Tibial nerve (tissue), 4 donors: ENCODE data around the gene ACP6. TPM values are rescaled to one million over a fixed set of nuclear protein-coding genes. Genes with fewer than 3 reads are reported as not detected.
A peak's percentile ranks its signal among the peaks of the same experiment; 100 is the strongest.

ENCODE experiments used
- DNase-seq, 2 donors: peaks; one replicate each; pipeline ENCODE4 v3.0.0-alpha.2; 2019; ENCODE audit warnings: low spot score in 2 of 2
- H3K27ac ChIP-seq, 4 donors: fragments of 200-600 bp; sonication (generic) in 3 of 4; one replicate each; pipeline ENCODE4 v1.5.1; 2017 to 2019; ENCODE audit warnings: mild to moderate bottlenecking in 1 of 4
- H3K27me3 ChIP-seq, 2 donors: fragments of 200-600 bp; sonication (generic) in 1 of 2; one replicate each; pipeline versions ENCODE4 v1.5.1 to v1.6.0; 2017 to 2019
- H3K36me3 ChIP-seq, 3 donors: fragments of 200-600 bp; sonication (generic); one replicate each; pipeline ENCODE4 v1.5.1; 2018 to 2019
- H3K4me1 ChIP-seq, 4 donors: fragments of 200-600 bp; sonication (generic) in 3 of 4; one replicate each; pipeline ENCODE4 v1.5.1; 2017 to 2019
- H3K4me3 ChIP-seq, 4 donors: fragments of 200-600 bp; sonication (generic) in 3 of 4; one replicate each; pipeline ENCODE4 v1.5.1; 2017 to 2019; ENCODE audit warnings: mild to moderate bottlenecking in 1 of 4, moderate library complexity in 1 of 4
- H3K9me3 ChIP-seq, 4 donors: fragments of 200-600 bp; sonication (generic) in 3 of 4; one replicate each; pipeline ENCODE4 v1.5.1; 2017 to 2019
- EP300 ChIP-seq, 2 donors: sonication (generic); formaldehyde crosslinking; IDR thresholded peaks; one replicate each; pipeline ENCODE4 v1.6.1; 2017; ENCODE audit warnings: antibody characterized with exemption in 2 of 2, mild to moderate bottlenecking in 1 of 2
- POLR2A ChIP-seq, 2 donors: fragments of 450-650 bp; IDR thresholded peaks; one replicate each; pipeline ENCODE4 v1.6.1; 2017; ENCODE audit warnings: antibody characterized with exemption in 2 of 2, mild to moderate bottlenecking in 2 of 2, moderate library complexity in 2 of 2
- WGBS, 2 donors: methylation state at CpG; one replicate each; pipeline ENCODE4 v1.1.5; 2018; 5-methylcytosine and 5-hydroxymethylcytosine counted together
- total RNA-seq, 4 donors: library from RNA; depleted of rRNA; stranded (reverse); fragments of >200 nt; gene quantifications; one replicate each; pipeline ENCODE4 v1.1.0, GENCODE V29; 2016
- TF ChIP-seq, protein P1 (sequence below), 5 experiments: fragments of 200-600 bp in 3 of 5; fragments of 450-650 bp in 2 of 5; sonication (generic) in 3 of 5; IDR thresholded peaks; one replicate each; pipeline ENCODE4 v1.5.1; 2016 to 2019; ENCODE audit warnings: antibody characterized with exemption in 5 of 5, mild to moderate bottlenecking in 3 of 5, moderate library complexity in 2 of 5

The ACP6 gene
- total RNA-seq, 4 donors from 2014 or later: 13.7 to 29.4 (median 20.9) TPM

DNA sequence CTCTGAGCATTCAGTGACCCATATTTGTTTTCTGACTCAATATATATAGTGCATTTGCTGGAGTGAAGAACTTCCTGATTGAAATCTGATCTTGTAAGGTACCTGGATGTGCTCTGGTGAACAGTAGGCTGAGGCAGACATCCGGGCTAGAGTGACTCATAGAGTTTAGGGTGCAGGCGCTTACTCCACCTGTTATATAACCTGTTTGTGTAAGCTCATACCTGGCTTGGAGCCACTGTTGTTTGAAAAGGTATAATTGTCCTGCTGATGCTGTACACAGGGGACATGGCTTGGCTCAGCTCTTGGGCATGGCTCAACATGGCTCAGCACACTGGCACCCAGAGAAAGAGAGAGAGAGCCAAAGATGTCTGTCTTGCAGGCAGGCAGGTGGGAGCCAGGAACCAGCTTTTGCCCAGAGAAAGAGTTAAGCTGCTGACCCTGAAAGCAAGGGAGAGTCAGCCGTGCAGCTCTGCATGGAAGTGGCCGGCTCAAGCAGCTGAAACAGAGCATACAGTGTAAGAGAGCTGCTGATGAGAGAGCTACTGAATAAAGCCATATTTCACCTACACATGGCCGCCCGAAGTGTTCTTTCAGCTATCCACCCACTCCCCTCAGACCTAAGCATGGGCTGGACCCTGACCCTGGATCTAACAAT lies 46.9 kb upstream of the ACP6 start:
- peaks cover 0 to 8% (median 0%) of the 10 kb centered on the region in 4 donors for H3K4me1 ChIP-seq
- 76 to 78% methylated on average over 6 of the region's 6 CpGs for WGBS, 2 donors
- no peaks in the 10 kb centered on the region for H3K27me3 ChIP-seq
- no peaks in the 10 kb centered on the region for H3K9me3 ChIP-seq
- H3K36me3 ChIP-seq: no peaks in the 10 kb centered on the region
- TF ChIP-seq, protein P1, sequence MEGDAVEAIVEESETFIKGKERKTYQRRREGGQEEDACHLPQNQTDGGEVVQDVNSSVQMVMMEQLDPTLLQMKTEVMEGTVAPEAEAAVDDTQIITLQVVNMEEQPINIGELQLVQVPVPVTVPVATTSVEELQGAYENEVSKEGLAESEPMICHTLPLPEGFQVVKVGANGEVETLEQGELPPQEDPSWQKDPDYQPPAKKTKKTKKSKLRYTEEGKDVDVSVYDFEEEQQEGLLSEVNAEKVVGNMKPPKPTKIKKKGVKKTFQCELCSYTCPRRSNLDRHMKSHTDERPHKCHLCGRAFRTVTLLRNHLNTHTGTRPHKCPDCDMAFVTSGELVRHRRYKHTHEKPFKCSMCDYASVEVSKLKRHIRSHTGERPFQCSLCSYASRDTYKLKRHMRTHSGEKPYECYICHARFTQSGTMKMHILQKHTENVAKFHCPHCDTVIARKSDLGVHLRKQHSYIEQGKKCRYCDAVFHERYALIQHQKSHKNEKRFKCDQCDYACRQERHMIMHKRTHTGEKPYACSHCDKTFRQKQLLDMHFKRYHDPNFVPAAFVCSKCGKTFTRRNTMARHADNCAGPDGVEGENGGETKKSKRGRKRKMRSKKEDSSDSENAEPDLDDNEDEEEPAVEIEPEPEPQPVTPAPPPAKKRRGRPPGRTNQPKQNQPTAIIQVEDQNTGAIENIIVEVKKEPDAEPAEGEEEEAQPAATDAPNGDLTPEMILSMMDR (IDR thresholded peaks at IDR 0.05): no peak
- H3K4me3 ChIP-seq: no peak overlapping the region
- no peak overlapping the region for H3K27ac ChIP-seq
- no peak for DNase-seq

DNA sequence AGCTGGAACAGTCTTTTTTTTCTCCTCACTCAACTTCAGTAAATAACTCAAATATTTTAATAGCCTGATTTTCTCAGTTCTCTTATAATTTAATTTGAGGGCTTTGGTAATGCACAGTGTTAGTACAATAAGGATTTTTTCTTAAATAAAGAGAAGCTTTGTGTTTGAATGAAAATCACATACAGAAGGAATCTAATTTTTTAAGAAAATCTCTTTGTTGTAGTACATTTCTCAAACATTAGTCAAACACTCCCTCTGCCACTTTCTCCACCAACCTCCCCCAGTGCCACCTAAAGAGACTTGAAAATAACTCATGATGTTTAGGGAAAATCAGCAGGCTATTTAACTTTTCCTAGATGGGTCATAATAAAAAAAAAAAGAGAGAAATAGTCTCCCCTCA lies 42.3 kb upstream of the ACP6 start:
- no peak for DNase-seq
- Histone ChIP-seq H3K4me1 (peaks cover 0 to 8% (median 0%) of the 10 kb centered on the region in 4 donors), H3K27me3 (no peaks in the 10 kb centered on the region), H3K27ac (no peak overlapping the region), H3K4me3 (no peak overlapping the region), H3K9me3 (no peaks in the 10 kb centered on the region), H3K36me3 (no peaks in the 10 kb centered on the region)
- TF ChIP-seq, protein P1 (IDR thresholded peaks at IDR 0.05): no peak
- no peak for TF ChIP-seq POLR2A (IDR thresholded peaks at IDR 0.05)
- no peak for TF ChIP-seq EP300 (IDR thresholded peaks at IDR 0.05)

DNA sequence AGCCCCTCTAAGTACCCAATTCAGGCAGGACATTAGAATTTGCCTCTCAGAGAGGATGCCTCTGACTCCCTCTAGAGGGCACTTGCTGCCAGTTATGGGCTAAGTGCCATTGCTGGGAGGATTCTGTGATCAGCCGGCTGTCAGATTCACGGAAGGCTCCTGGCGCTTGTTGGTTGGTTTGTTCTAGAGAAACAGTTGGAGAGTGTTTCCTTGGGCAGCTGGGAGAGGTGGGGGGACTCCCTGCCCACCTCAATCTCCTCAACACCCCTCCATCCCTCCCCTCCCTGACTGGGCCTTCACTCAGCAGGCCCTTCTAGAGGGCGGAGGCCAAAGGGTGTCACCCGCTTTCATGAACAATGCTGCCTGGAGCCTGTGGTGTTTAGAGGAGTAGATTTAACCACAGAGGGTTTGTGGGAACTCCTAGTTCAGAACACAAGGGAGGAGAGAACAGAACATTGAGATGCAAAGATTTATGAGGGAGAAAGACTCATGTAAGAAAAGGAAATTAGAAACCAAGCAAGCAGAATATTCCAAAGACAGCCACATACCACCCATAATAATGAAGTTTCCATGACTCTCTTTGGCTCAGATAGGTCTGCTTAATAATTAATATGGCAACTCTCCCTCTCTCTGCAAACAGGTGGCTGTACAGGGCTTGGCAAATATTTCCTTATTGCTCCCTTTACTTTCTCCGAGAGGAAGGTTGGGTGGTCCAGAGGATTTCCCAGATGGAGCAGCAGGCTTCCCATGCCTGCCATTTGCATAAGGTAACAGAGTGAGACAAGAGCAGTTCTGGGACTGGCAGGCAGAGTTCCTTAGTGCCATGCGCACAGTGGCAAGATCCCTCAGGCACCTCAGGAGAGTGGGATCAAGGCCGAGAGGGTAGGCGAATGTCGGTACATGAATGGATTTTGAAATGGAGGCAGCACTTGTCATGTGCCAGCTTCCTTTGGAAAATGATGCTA lies 30.0 kb upstream of the ACP6 start:
- Histone ChIP-seq H3K27me3 (no peaks in the 10 kb centered on the region), H3K27ac (peak overlapping the region in 3 of 4 donors; percentile 32 to 86 (median 67))
- peak in 1 of 2 donors; percentile 60 for DNase-seq

DNA sequence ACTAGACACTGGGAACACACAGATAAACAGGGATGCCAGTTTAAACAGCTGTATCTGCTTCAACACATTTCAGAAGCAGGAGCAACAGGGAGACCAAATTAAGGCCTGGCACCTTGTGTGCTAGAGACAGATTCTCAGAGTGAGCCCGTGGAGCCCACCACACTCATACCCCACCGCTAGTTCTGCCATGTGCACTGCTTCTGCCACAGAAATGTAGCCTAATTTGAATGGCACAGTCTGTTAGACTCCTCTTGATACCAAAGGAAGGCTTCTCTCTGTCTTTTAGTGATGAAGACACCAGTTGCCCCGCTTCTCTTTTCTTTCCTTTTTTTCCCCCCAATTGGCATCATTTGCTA lies 29.3 kb upstream of the ACP6 start:
- H3K9me3 ChIP-seq: no peaks in the 10 kb centered on the region
- no peak for DNase-seq
- peak overlapping the region in 3 of 4 donors; percentile 32 to 86 (median 67) for H3K27ac ChIP-seq
- TF ChIP-seq EP300 (IDR thresholded peaks at IDR 0.05) (no peak), POLR2A (IDR thresholded peaks at IDR 0.05) (no peak)
- TF ChIP-seq, protein P1 (IDR thresholded peaks at IDR 0.05): no peak
- H3K4me1 ChIP-seq: peaks cover 0 to 19% (median 12%) of the 10 kb centered on the region in 4 donors
- H3K27me3 ChIP-seq: no peaks in the 10 kb centered on the region
- H3K36me3 ChIP-seq: no peaks in the 10 kb centered on the region
- no peak overlapping the region for H3K4me3 ChIP-seq
- WGBS, 2 donors: 55 to 63% methylated on average over 3 of the region's 3 CpGs

More for the DNA sequence above, 30.0 kb upstream of the ACP6 start:
- TF ChIP-seq POLR2A (IDR thresholded peaks at IDR 0.05) (no peak), EP300 (IDR thresholded peaks at IDR 0.05) (peak in 1 of 2 donors; percentile 39)
- TF ChIP-seq, protein P1 (IDR thresholded peaks at IDR 0.05): peak; percentile 74 to 80 (median 75)
- 48 to 55% methylated on average over 9 to 10 of the region's 10 CpGs for WGBS, 2 donors
- Histone ChIP-seq H3K4me3 (no peak overlapping the region), H3K36me3 (no peaks in the 10 kb centered on the region), H3K9me3 (no peaks in the 10 kb centered on the region), H3K4me1 (peaks cover 0 to 19% (median 12%) of the 10 kb centered on the region in 4 donors)
